GM12878 (cell line): ENCODE measurements around the gene CMTM2. TPM values are rescaled to one million over a fixed set of nuclear protein-coding genes. Genes with fewer than 3 reads are reported as not detected.

Source experiments
- ATAC-seq: fragments of 200-7000 bp; cut with Tn5 transposase; 3 replicates; pipeline ENCODE4 v1.9.1; 2020; ENCODE audit warnings: mild to moderate bottlenecking, moderate library complexity
- BruUV-seq: library from RNA; stranded (reverse); fragments of 400-500 nt; replicated peaks from 2 replicates; lab custom pipeline; 2021; lab: Mats Ljungman, UMichigan
- CTCF ChIA-PET: fragments of 300-600 bp; sonication (Branson Sonifier 250); formaldehyde crosslinking; extraction: SDS; loops from one replicate; lab custom pipeline; 2021; ENCODE audit warnings: inconsistent platforms; lab: Yijun Ruan, JAX
- POLR2A ChIA-PET: fragments of 350-600 bp; formaldehyde crosslinking; extraction: SDS; loops from one replicate; lab custom pipeline; 2021; ENCODE audit warnings: inconsistent platforms; lab: Charles Lee
- RAD21 ChIA-PET: fragments of 300-600 bp; sonication (Branson Sonifier 250); formaldehyde crosslinking; loops from one replicate; lab custom pipeline; 2023; ENCODE audit warnings: antibody characterized with exemption; ENCODE audit not compliant: unreplicated experiment; lab: Charles Lee
- SMC1A ChIA-PET: fragments of 300-600 bp; sonication (Branson Sonifier 250); formaldehyde crosslinking; loops from one replicate; lab custom pipeline; 2023; ENCODE audit not compliant: unreplicated experiment, uncharacterized antibody; lab: Charles Lee
- DNase-seq: peaks from one replicate; pipeline ENCODE4 v3.0.0-alpha.2; 2011; ENCODE audit warnings: low read depth, low spot score
- FAIRE-seq: peaks from 3 replicates; lab custom pipeline; 2011; peaks lifted over from hg19 to GRCh38; lab: Jason Lieb, UNC
- H2AFZ ChIP-seq: 2 replicates; pipeline ENCODE4 v1.6.0; 2011; ENCODE audit warnings: low read depth, low read length, control low read depth; ENCODE audit not compliant: control insufficient read depth
- H3K27ac ChIP-seq: 2 replicates; pipeline ENCODE4 v1.5.1; 2011; ENCODE audit warnings: control low read depth; ENCODE audit not compliant: control insufficient read depth, insufficient read depth
- H3K27me3 ChIP-seq, 2 experiments: replicated peaks in 1 of 2; 2 replicates each; pipeline versions ENCODE4 v1.6.0 to v1.6.1; 2011; ENCODE audit warnings: low read length in 1 of 2; ENCODE audit not compliant: control insufficient read depth in 2 of 2, insufficient read depth in 2 of 2
- H3K36me3 ChIP-seq, 2 experiments: 2 replicates each; pipeline ENCODE4 v1.5.1; 2011; ENCODE audit warnings: low read length in 1 of 2; ENCODE audit not compliant: control insufficient read depth in 2 of 2, insufficient read depth in 2 of 2
- H3K4me1 ChIP-seq: 2 replicates; pipeline ENCODE4 v1.6.1; 2011; ENCODE audit warnings: mild to moderate bottlenecking, low read length, moderate library complexity, mixed read lengths; ENCODE audit not compliant: control insufficient read depth, insufficient read depth
- H3K4me2 ChIP-seq: 2 replicates; pipeline ENCODE4 v1.6.0; 2011; ENCODE audit warnings: control low read depth; ENCODE audit not compliant: control insufficient read depth, insufficient read depth
- H3K4me3 ChIP-seq: fragments of 200-600 bp; sonication (generic); 2 replicates; pipeline ENCODE4 v1.5.1; 2016
- H3K79me2 ChIP-seq: 2 replicates; pipeline ENCODE4 v1.6.0; 2011; ENCODE audit warnings: low read length; ENCODE audit not compliant: control insufficient read depth, insufficient read depth
- H3K9ac ChIP-seq: 2 replicates; pipeline ENCODE4 v1.8.0; 2011; ENCODE audit warnings: low read length, control low read depth, mixed read lengths; ENCODE audit not compliant: control insufficient read depth, insufficient read depth
- H3K9me3 ChIP-seq: replicated peaks from 3 replicates; pipeline ENCODE4 v1.5.1; 2011; ENCODE audit warnings: mild to moderate bottlenecking, low read length; ENCODE audit not compliant: control insufficient read depth, insufficient read depth
- H4K20me1 ChIP-seq: 2 replicates; pipeline ENCODE4 v1.6.0; 2011; ENCODE audit not compliant: control insufficient read depth, insufficient read depth
- BRCA1 ChIP-seq: IDR thresholded peaks from 2 replicates; pipeline ENCODE4 v1.6.1; 2011; ENCODE audit warnings: low read depth, low read length, improper control_type of control experiment
- CBFB ChIP-seq: IDR thresholded peaks from 2 replicates; pipeline ENCODE4 v1.6.1; 2016; ENCODE audit warnings: antibody characterized with exemption, low read depth
- GATAD2B ChIP-seq: fragments of 450-650 bp; conservative IDR thresholded peaks from 2 replicates; pipeline ENCODE4 v1.6.1; 2017; ENCODE audit warnings: low read depth, mild to moderate bottlenecking, moderate library complexity
- JUNB ChIP-seq: IDR thresholded peaks from 2 replicates; pipeline ENCODE4 v1.6.1; 2016; ENCODE audit warnings: antibody characterized with exemption, mild to moderate bottlenecking
- MYB ChIP-seq: fragments of 150-350 bp; IDR thresholded peaks from 2 replicates; pipeline ENCODE4 v1.6.1; 2014; ENCODE audit warnings: mild to moderate bottlenecking, low read depth, low read length, borderline replicate concordance
- SUPT20H ChIP-seq: IDR thresholded peaks from 2 replicates; pipeline ENCODE4 v1.6.1; 2011; ENCODE audit warnings: low read depth, mild to moderate bottlenecking, low read length, moderate library complexity, borderline replicate concordance; ENCODE audit not compliant: control insufficient read depth
- TBL1XR1 ChIP-seq: IDR thresholded peaks from 2 replicates; pipeline ENCODE4 v1.6.1; 2012; ENCODE audit warnings: low read depth, low read length, improper control_type of control experiment
- YY1 ChIP-seq: IDR thresholded peaks from 2 replicates; pipeline ENCODE4 v1.6.1; 2011; ENCODE audit warnings: low read depth, mild to moderate bottlenecking, low read length
- WGBS: methylation state at CpG from one replicate; pipeline ENCODE4 v1.1.6; 2016; ENCODE audit warnings: low lambda C conversion rate; ENCODE audit not compliant: insufficient replicate concordance, insufficient coverage; ENCODE audit errors: missing lambda C conversion rate; 5-methylcytosine and 5-hydroxymethylcytosine counted together
- in situ Hi-C: fragments of 300-500 bp; cut with MboI; formaldehyde crosslinking; loops from 9 replicates; pipeline ENCODE4 v1.14.3; 2018; ENCODE audit warnings: mixed read lengths
- intact Hi-C: fragments of 100-400 bp; cut with micrococcal nuclease; formaldehyde crosslinking; loops from one replicate; pipeline ENCODE4 v1.14.2; 2022; ENCODE audit not compliant: unreplicated experiment
- polyA plus RNA-seq, 11 experiments: library from polyadenylated mRNA; depleted of rRNA in 4 of 11; unstranded in 6 of 11; stranded (reverse) in 5 of 11; fragments of >200 nt; fragmentation: Nextera tagmentation in 4 of 11; fragmentation: Illumina TruSeq in 1 of 11; extraction: Ambion mirVana in 4 of 11; extraction: Trizol in 1 of 11; gene quantifications; 1 replicate in 1 of 11; 2 replicates in 10 of 11; pipeline versions ENCODE4 v1.2.1 to v1.2.3, GENCODE V29; 2011 to 2016; ENCODE audit warnings: inconsistent platforms in 2 of 11, missing spikeins in 2 of 11, low read depth in 1 of 11
- total RNA-seq, 4 experiments: library from RNA; depleted of rRNA in 3 of 4; stranded (reverse); fragments of >200 nt in 3 of 4; fragmentation: Illumina TruSeq in 1 of 4; extraction: Trizol in 1 of 4; gene quantifications; 2 replicates each; pipeline versions ENCODE4 v1.2.1 to v1.2.3, GENCODE V29; 2013 to 2021
- TF ChIP-seq, protein P1 (sequence below): fragments of 450-650 bp; IDR thresholded peaks from 2 replicates; pipeline ENCODE4 v1.6.1; 2017; ENCODE audit warnings: antibody characterized with exemption, mild to moderate bottlenecking, moderate library complexity

CMTM2 gene
- total and polyA plus RNA-seq, 10 of the 15 experiments (the other 5 are each of a cell fraction or from before 2014, with no cell fraction given): 0.26 to 0.34 TPM; not detected in 8

GRCh38 chr16:66548068-66548467, 31.2 kb upstream of the CMTM2 start:
- Histone ChIP-seq H4K20me1 (no peaks in the 10 kb centered on the region), H3K79me2 (peaks cover 4% of the 10 kb centered on the region; the same call in 1 of the 2 replicates), H3K4me1 (peaks cover 23% of the 10 kb centered on the region), H3K9me3 (no peaks in the 10 kb centered on the region; the same call in 1 of the 3 replicates), H3K27ac (no peak overlapping the region), H3K36me3 (no peaks in the 10 kb centered on the region), H3K9ac (no peak overlapping the region), H3K4me3 (no peak overlapping the region), H3K4me2 (no peak overlapping the region), H2AFZ (no peak overlapping the region), H3K27me3 (no peaks in the 10 kb centered on the region)
- FAIRE-seq: no peak
- TF ChIP-seq CBFB: no peak
- TF ChIP-seq, protein P1, sequence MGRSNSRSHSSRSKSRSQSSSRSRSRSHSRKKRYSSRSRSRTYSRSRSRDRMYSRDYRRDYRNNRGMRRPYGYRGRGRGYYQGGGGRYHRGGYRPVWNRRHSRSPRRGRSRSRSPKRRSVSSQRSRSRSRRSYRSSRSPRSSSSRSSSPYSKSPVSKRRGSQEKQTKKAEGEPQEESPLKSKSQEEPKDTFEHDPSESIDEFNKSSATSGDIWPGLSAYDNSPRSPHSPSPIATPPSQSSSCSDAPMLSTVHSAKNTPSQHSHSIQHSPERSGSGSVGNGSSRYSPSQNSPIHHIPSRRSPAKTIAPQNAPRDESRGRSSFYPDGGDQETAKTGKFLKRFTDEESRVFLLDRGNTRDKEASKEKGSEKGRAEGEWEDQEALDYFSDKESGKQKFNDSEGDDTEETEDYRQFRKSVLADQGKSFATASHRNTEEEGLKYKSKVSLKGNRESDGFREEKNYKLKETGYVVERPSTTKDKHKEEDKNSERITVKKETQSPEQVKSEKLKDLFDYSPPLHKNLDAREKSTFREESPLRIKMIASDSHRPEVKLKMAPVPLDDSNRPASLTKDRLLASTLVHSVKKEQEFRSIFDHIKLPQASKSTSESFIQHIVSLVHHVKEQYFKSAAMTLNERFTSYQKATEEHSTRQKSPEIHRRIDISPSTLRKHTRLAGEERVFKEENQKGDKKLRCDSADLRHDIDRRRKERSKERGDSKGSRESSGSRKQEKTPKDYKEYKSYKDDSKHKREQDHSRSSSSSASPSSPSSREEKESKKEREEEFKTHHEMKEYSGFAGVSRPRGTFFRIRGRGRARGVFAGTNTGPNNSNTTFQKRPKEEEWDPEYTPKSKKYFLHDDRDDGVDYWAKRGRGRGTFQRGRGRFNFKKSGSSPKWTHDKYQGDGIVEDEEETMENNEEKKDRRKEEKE: no peak
- no peak for TF ChIP-seq GATAD2B
- no peak for TF ChIP-seq BRCA1
- TF ChIP-seq MYB: no peak
- TF ChIP-seq YY1: no peak
- no peak for TF ChIP-seq TBL1XR1
- TF ChIP-seq JUNB: no peak
- no peak for TF ChIP-seq SUPT20H
- no TSS peak for BruUV-seq
- POLR2A ChIA-PET: interaction anchor here (1.0 to 4.0 kb wide), 8 partner anchors 8 to 33 kb away, joined by 3 to 18 read pairs (median 4); no protein-coding TSS in a partner anchor
- CTCF ChIA-PET: interaction anchor here (1.0 to 1.9 kb wide), 13 partner anchors 8 to 324 kb away, joined by 3 to 10 read pairs (median 4); no protein-coding TSS in a partner anchor
- no peak for ATAC-seq
- in situ Hi-C loops (loop anchor here (25.0 kb wide), 1 partner anchor 489 kb away; the partner anchor contains the start of gene CBFB), intact Hi-C loops (loop anchor here (2.0 kb wide), 1 partner anchor 69 kb away; no protein-coding TSS in a partner anchor)
- 84% methylated on average over 4 of the region's 4 CpGs for WGBS
- SMC1A ChIA-PET: interaction anchor here (0.7 to 9.9 kb wide), 14 partner anchors 8 to 140 kb away, joined by 3 to 86 read pairs (median 4); no protein-coding TSS in a partner anchor
- RAD21 ChIA-PET: interaction anchor here (1.0 to 1.9 kb wide), 6 partner anchors 11 to 973 kb away, joined by 3 to 15 read pairs (median 4); no protein-coding TSS in a partner anchor
- no peak for DNase-seq
